Fibroblast of lung (primary cell): Measurements from ENCODE around the gene TMC3. TPM values are rescaled to one million over a fixed set of nuclear protein-coding genes. Genes with fewer than 3 reads are reported as not detected.

ENCODE experiments used
- DNase-seq, 2 donors: peaks; one replicate each; pipeline versions ENCODE4 v3.0.0 to v3.0.0-alpha.2; 2010; ENCODE audit warnings: low read depth in 2 of 2
- H2AFZ ChIP-seq: 2 replicates; pipeline ENCODE4 v1.5.1; 2012; ENCODE audit warnings: low read length, control low read depth, inconsistent platforms
- H3K27ac ChIP-seq: 2 replicates; pipeline ENCODE4 v1.5.1; 2011; ENCODE audit warnings: low read length, control low read depth; ENCODE audit not compliant: insufficient read depth
- H3K27me3 ChIP-seq: 2 replicates; pipeline ENCODE4 v1.5.1; 2011; ENCODE audit warnings: mild to moderate bottlenecking, low read length; ENCODE audit not compliant: control insufficient read depth, insufficient read depth
- H3K36me3 ChIP-seq: 2 replicates; pipeline ENCODE4 v1.5.1; 2011; ENCODE audit warnings: low read length; ENCODE audit not compliant: control insufficient read depth, insufficient read depth
- H3K4me1 ChIP-seq: 2 replicates; pipeline ENCODE4 v1.5.1; 2011; ENCODE audit warnings: low read length; ENCODE audit not compliant: control insufficient read depth, insufficient read depth; ENCODE audit errors: extremely low read depth
- H3K4me2 ChIP-seq: 2 replicates; pipeline ENCODE4 v1.5.1; 2011; ENCODE audit warnings: low read length, control low read depth; ENCODE audit not compliant: insufficient read depth; ENCODE audit errors: extremely low read depth
- H3K4me3 ChIP-seq, 4 experiments: fragments of 200-600 bp in 1 of 4; sonication (generic) in 1 of 4; replicated peaks in 1 of 4; 2 replicates each; pipeline ENCODE4 v1.5.1; 2011 to 2016; ENCODE audit warnings: low read length in 4 of 4, low read depth in 3 of 4, mild to moderate bottlenecking in 3 of 4, control low read depth in 2 of 4, inconsistent platforms in 1 of 4, mixed read lengths in 1 of 4; ENCODE audit not compliant: insufficient read depth in 1 of 4; ENCODE audit errors: control extremely low read depth in 1 of 4
- H3K79me2 ChIP-seq: 2 replicates; pipeline ENCODE4 v1.5.1; 2012; ENCODE audit warnings: mild to moderate bottlenecking, low read length, inconsistent platforms; ENCODE audit not compliant: control insufficient read depth, insufficient read depth
- H3K9ac ChIP-seq: 2 replicates; pipeline ENCODE4 v1.5.1; 2011; ENCODE audit warnings: mild to moderate bottlenecking, low read length, control low read depth; ENCODE audit not compliant: insufficient read depth
- H3K9me3 ChIP-seq: 2 replicates; pipeline ENCODE4 v1.5.1; 2012; ENCODE audit warnings: low read depth, low read length; ENCODE audit not compliant: control insufficient read depth, insufficient read depth
- H4K20me1 ChIP-seq: 2 replicates; pipeline ENCODE4 v1.5.1; 2011; ENCODE audit warnings: low read length; ENCODE audit not compliant: control insufficient read depth, insufficient read depth; ENCODE audit errors: extremely low read depth
- EZH2 ChIP-seq: IDR thresholded peaks from 2 replicates; pipeline ENCODE4 v1.5.1; 2012; ENCODE audit warnings: low read length, control low read depth, mild to moderate bottlenecking; ENCODE audit errors: missing control alignments
- polyA plus RNA-seq, 2 donors: library from polyadenylated mRNA; depleted of rRNA in 1 of 2; stranded (reverse) in 1 of 2; unstranded in 1 of 2; fragments of >200 nt; gene quantifications; 2 replicates each; pipeline ENCODE4 v1.2.1, GENCODE V29; 2011 to 2012; ENCODE audit warnings: missing spikeins in 1 of 2
- total RNA-seq: library from RNA; depleted of rRNA; stranded (reverse); fragments of >200 nt; gene quantifications from 2 replicates; pipeline ENCODE4 v1.2.1, GENCODE V29; 2014
- TF ChIP-seq, protein P1 (sequence below), 2 donors: IDR thresholded peaks in 1 of 2; conservative IDR thresholded peaks in 1 of 2; 1 replicate in 1 of 2; 2 replicates in 1 of 2; pipeline ENCODE4 v1.5.1; 2011 to 2012; ENCODE audit warnings: low read length in 2 of 2, control low read depth in 1 of 2, inconsistent platforms in 1 of 2, low read depth in 1 of 2, mild to moderate bottlenecking in 1 of 2

The TMC3 gene
- total and polyA plus RNA-seq, 2 donors (not counting 1 experiment from before 2014, with no cell fraction given) = not detected

DNA sequence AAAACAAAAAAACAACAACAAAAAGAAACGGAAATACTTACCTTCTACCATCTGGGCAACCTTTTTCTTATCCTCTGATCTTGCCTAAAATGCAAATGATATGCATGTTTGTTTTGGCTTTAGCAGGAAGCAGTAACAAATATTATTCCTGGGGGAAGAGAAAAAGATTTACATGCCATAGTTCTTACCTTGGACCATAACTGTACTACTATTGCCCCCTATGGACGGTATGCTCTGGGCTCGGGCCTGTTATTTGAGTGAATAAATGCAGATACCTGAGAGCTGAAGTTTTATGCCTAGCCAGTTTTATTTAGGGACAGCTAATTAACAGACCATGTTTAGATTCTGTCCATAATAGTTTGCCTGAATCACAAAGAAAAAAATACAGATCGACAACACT is 37.4 kb downstream of the TMC3 start:
- Histone ChIP-seq H3K9ac (no peak overlapping the region), H3K4me1 (peaks cover 12% of the 10 kb centered on the region), H3K9me3 (no peaks in the 10 kb centered on the region), H4K20me1 (no peaks in the 10 kb centered on the region), H3K27me3 (no peaks in the 10 kb centered on the region), H3K36me3 (no peaks in the 10 kb centered on the region), H3K27ac (no peak overlapping the region), H2AFZ (no peak overlapping the region), H3K4me2 (no peak overlapping the region), H3K4me3 (no peak overlapping the region), H3K79me2 (no peaks in the 10 kb centered on the region)
- peak; percentile 44 to 58 for DNase-seq
- no peak for TF ChIP-seq EZH2
- TF ChIP-seq, protein P1, sequence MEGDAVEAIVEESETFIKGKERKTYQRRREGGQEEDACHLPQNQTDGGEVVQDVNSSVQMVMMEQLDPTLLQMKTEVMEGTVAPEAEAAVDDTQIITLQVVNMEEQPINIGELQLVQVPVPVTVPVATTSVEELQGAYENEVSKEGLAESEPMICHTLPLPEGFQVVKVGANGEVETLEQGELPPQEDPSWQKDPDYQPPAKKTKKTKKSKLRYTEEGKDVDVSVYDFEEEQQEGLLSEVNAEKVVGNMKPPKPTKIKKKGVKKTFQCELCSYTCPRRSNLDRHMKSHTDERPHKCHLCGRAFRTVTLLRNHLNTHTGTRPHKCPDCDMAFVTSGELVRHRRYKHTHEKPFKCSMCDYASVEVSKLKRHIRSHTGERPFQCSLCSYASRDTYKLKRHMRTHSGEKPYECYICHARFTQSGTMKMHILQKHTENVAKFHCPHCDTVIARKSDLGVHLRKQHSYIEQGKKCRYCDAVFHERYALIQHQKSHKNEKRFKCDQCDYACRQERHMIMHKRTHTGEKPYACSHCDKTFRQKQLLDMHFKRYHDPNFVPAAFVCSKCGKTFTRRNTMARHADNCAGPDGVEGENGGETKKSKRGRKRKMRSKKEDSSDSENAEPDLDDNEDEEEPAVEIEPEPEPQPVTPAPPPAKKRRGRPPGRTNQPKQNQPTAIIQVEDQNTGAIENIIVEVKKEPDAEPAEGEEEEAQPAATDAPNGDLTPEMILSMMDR (conservative IDR thresholded peaks at IDR 0.05 in 1 of 2, IDR thresholded peaks at IDR 0.05 in 1 of 2; ENCODE audit: low read depth in 1 of 2, low read length in 2 of 2) = peak; percentile 37 to 61

DNA sequence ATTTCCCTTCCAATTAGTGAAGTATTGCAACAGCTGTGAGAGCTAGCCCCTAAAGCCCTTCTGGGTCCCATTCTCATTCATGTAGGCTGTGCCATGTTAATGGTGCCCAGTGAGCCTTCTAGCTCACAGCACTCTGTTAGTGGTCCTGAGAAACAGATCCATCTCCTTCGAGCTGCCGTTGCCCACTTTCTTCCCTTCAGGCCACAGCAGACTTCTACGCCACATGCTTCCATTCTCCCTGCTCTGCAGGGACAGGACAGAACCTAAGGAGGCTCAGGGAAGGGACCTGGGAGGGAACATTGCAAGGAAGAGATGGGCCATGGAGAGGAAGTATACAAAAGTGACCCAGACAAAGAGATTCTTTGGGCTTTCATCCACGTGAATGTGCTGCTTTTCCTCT is 38.4 kb downstream of the TMC3 start:
- H3K9ac ChIP-seq = no peak overlapping the region

DNA sequence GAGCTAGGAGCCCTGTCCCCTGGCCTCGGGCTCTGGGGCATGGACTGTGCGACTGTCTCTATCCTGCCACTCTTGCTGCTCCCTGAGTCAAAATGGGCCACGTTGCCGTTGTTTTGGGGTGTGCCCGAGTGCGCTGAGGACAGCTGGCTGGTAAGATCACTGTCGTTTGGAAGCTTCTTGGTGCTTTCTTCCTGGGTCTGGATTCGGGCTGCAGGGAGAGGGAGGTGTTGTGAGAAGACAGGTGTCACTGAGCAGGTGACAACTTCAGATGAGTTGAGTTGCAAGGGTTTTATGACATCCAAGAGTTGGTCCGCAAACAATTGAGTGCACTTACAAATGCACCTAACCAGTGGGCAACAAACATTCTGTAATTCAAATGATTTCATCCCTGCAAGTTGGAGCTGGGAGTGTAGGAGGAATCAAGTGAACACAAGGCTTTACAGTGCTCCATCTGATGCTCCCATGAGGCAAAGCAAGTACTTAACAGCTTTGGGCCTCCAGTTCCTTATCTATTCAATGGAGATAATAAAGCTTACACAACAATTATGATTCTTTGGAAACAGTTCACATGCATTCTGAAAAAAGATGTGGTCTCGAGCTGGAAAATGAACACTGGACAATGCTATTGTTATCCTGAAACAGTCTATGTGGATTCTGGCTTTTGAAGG is 39.1 kb downstream of the TMC3 start:
- Histone ChIP-seq H3K36me3 (no peaks in the 10 kb centered on the region), H3K79me2 (no peaks in the 10 kb centered on the region), H3K27me3 (no peaks in the 10 kb centered on the region), H3K9ac (no peak overlapping the region), H3K4me2 (no peak overlapping the region), H2AFZ (no peak overlapping the region), H3K27ac (no peak overlapping the region), H3K4me1 (peaks cover 12% of the 10 kb centered on the region), H3K4me3 (no peak overlapping the region), H4K20me1 (no peaks in the 10 kb centered on the region), H3K9me3 (no peaks in the 10 kb centered on the region)
- DNase-seq = peak in 1 of 2 donors; percentile 39
- TF ChIP-seq EZH2 = no peak
- TF ChIP-seq, protein P1 (conservative IDR thresholded peaks at IDR 0.05 in 1 of 2, IDR thresholded peaks at IDR 0.05 in 1 of 2; ENCODE audit: low read depth in 1 of 2, low read length in 2 of 2) = no peak

More for the DNA sequence above, 38.4 kb downstream of the TMC3 start:
- H3K36me3 ChIP-seq = no peaks in the 10 kb centered on the region
- H3K4me2 ChIP-seq = no peak overlapping the region
- peaks cover 12% of the 10 kb centered on the region for H3K4me1 ChIP-seq
- no peak for DNase-seq
- H3K27ac ChIP-seq = no peak overlapping the region
- H2AFZ ChIP-seq = no peak overlapping the region
- no peaks in the 10 kb centered on the region for H3K27me3 ChIP-seq
- H4K20me1 ChIP-seq = no peaks in the 10 kb centered on the region
- TF ChIP-seq, protein P1 (conservative IDR thresholded peaks at IDR 0.05 in 1 of 2, IDR thresholded peaks at IDR 0.05 in 1 of 2; ENCODE audit: low read depth in 1 of 2, low read length in 2 of 2) = no peak
- no peak for TF ChIP-seq EZH2
- no peaks in the 10 kb centered on the region for H3K79me2 ChIP-seq
- H3K4me3 ChIP-seq = no peak overlapping the region
- H3K9me3 ChIP-seq = no peaks in the 10 kb centered on the region
